OCI-LY1 (cell line): ENCODE results near the gene FBN2.

ENCODE experiments used
- H2AFZ ChIP-seq: fragments of 200-600 bp; sonication (generic), shearing (Covaris generic); 2 replicates; pipeline ENCODE4 v1.6.0; 2014; ENCODE audit warnings: antibody characterized with exemption, mild to moderate bottlenecking, low read length
- H3F3A ChIP-seq: fragments of 200-600 bp; sonication (generic), shearing (Covaris generic); 2 replicates; pipeline ENCODE4 v1.6.0; 2014; ENCODE audit warnings: mild to moderate bottlenecking, antibody characterized with exemption, low read length, moderate library complexity; ENCODE audit not compliant: insufficient read depth
- H3K27ac ChIP-seq: fragments of 200-600 bp; sonication (generic); 2 replicates; pipeline ENCODE4 v1.5.1; 2014; ENCODE audit warnings: low read length, mixed run types, mild to moderate bottlenecking, low read depth; ENCODE audit not compliant: poor library complexity, severe bottlenecking
- H3K27me3 ChIP-seq: fragments of 200-600 bp; sonication (generic); 2 replicates; pipeline ENCODE4 v1.6.0; 2014; ENCODE audit warnings: antibody characterized with exemption, mild to moderate bottlenecking, low read length, moderate library complexity; ENCODE audit not compliant: insufficient read depth
- H3K36me3 ChIP-seq: fragments of 200-600 bp; sonication (generic); 2 replicates; pipeline ENCODE4 v1.6.1; 2014; ENCODE audit warnings: mild to moderate bottlenecking, antibody characterized with exemption, low read length, moderate library complexity, mixed read lengths; ENCODE audit not compliant: insufficient read depth
- H3K4me1 ChIP-seq: fragments of 200-600 bp; sonication (generic); 2 replicates; pipeline ENCODE4 v1.5.1; 2014; ENCODE audit warnings: mild to moderate bottlenecking, low read length, moderate library complexity; ENCODE audit not compliant: insufficient read depth, severe bottlenecking
- H3K4me2 ChIP-seq: fragments of 200-600 bp; sonication (generic), shearing (Covaris generic); 2 replicates; pipeline ENCODE4 v1.6.1; 2014; ENCODE audit warnings: low read length
- H3K4me3 ChIP-seq: fragments of 200-600 bp; sonication (generic); 2 replicates; pipeline ENCODE4 v1.5.1; 2014; ENCODE audit warnings: low read length, low read depth, mild to moderate bottlenecking, mixed read lengths; ENCODE audit not compliant: poor library complexity, severe bottlenecking
- H3K79me2 ChIP-seq: fragments of 200-600 bp; shearing (Covaris generic); 2 replicates; pipeline ENCODE4 v1.6.1; 2016; ENCODE audit warnings: mixed run types, low read length, mixed read lengths; ENCODE audit not compliant: insufficient read depth
- H3K9ac ChIP-seq: fragments of 200-600 bp; sonication (generic), shearing (Covaris generic); 2 replicates; pipeline ENCODE4 v1.6.1; 2014; ENCODE audit warnings: mild to moderate bottlenecking, low read length, mixed read lengths
- H3K9me2 ChIP-seq: fragments of 200-600 bp; sonication (generic), shearing (Covaris generic); 2 replicates; pipeline ENCODE4 v1.6.1; 2014; ENCODE audit warnings: low read depth, mild to moderate bottlenecking, low read length, mixed read lengths
- H3K9me3 ChIP-seq: fragments of 200-600 bp; shearing (Covaris generic); 2 replicates; pipeline ENCODE4 v1.6.1; 2014; ENCODE audit warnings: low read length, mixed read lengths
- H4K20me1 ChIP-seq: fragments of 200-600 bp; sonication (generic), shearing (Covaris generic); 2 replicates; pipeline ENCODE4 v1.6.0; 2016; ENCODE audit warnings: mild to moderate bottlenecking, low read length; ENCODE audit not compliant: insufficient read depth
- EZH2 ChIP-seq: fragments of 200-600 bp; sonication (generic), shearing (Covaris generic); IDR thresholded peaks from 2 replicates; pipeline ENCODE4 v1.8.0; 2017; ENCODE audit warnings: borderline replicate concordance, mixed run types, mild to moderate bottlenecking, antibody characterized with exemption, low read length, moderate library complexity, mixed read lengths
- TF ChIP-seq, protein P1 (sequence below): fragments of 200-600 bp; sonication (generic), shearing (Covaris generic); IDR thresholded peaks from 2 replicates; pipeline ENCODE4 v1.5.1; 2017; ENCODE audit warnings: mild to moderate bottlenecking, antibody characterized with exemption, low read length, moderate library complexity, mixed read lengths

The FBN2 gene

DNA sequence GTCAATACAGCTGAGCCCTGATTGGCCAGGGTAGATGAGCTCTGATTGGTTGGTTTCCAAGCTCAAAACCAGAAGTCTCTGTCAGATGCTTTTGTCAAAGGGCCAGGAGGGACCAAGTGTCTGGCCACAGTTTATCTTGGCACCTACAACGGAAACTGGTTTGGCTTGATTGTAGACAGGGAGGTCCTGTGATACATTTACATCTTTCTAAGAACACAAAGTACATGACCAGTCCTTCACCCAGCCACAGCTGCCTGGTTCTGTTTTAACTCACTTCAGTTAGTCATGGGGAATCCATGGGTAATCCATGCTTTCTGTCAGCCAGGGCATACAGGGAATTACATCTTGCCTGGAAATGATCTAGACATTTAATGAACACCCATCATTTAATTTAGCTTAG, 283.3 kb downstream of the FBN2 start:
- Histone ChIP-seq H3K4me2 (no peak overlapping the region), H3K9ac (no peak overlapping the region), H4K20me1 (no peaks in the 10 kb centered on the region), H3K79me2 (no peaks in the 10 kb centered on the region), H3K9me2 (no peaks in the 10 kb centered on the region), H3K27me3 (no peaks in the 10 kb centered on the region), H2AFZ (no peak overlapping the region), H3K9me3 (0 out of 2 replicates have a peak, but pooled peaks cover 3% of the 10 kb centered on the region), H3K4me1 (no peaks in the 10 kb centered on the region), H3K36me3 (no peaks in the 10 kb centered on the region; the same call in 1 of the 2 replicates), H3K4me3 (no peak overlapping the region), H3F3A (no peaks in the 10 kb centered on the region), H3K27ac (no peak overlapping the region)
- no peak for TF ChIP-seq EZH2
- TF ChIP-seq, protein P1, sequence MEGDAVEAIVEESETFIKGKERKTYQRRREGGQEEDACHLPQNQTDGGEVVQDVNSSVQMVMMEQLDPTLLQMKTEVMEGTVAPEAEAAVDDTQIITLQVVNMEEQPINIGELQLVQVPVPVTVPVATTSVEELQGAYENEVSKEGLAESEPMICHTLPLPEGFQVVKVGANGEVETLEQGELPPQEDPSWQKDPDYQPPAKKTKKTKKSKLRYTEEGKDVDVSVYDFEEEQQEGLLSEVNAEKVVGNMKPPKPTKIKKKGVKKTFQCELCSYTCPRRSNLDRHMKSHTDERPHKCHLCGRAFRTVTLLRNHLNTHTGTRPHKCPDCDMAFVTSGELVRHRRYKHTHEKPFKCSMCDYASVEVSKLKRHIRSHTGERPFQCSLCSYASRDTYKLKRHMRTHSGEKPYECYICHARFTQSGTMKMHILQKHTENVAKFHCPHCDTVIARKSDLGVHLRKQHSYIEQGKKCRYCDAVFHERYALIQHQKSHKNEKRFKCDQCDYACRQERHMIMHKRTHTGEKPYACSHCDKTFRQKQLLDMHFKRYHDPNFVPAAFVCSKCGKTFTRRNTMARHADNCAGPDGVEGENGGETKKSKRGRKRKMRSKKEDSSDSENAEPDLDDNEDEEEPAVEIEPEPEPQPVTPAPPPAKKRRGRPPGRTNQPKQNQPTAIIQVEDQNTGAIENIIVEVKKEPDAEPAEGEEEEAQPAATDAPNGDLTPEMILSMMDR = no peak

DNA sequence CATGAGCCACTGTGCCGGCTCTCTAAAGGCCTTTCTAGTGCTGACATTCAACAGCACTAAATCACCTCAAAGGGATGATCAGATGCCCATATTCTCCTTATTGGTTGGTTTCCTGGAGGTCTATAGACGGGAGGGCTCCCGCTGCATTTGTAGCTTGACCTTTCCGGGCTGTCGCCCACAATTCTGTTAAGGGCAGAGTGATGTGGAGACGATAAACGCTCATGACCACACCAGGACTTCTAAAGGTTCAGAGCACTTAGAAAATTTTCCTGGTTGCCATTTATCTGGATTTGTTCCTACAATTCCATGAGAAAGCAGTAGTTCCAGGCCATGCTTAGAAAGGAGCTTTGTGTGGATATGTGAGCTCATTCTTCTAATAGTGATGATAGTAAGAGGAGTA, 284.2 kb downstream of the FBN2 start:
- no peak overlapping the region for H3K4me2 ChIP-seq
- TF ChIP-seq, protein P1 = no peak
- TF ChIP-seq EZH2 = no peak

DNA sequence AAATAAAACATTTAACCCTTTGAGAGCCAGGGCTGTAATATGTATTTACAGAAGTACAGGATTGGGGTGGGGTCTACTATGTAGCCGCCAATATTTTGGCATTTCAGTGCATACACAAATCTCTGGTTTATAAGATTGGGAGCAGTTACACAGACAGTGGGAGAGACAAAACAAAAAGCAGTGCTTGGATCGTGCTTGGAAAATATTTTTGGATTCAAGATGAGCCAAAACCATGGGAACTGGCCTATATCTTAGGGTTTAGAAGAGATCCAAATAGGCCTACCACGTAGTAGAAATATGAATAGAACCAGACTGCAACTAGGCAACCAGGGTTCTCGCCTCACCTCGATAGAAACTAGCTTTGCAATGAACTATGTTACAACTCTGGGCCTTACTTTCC, 284.9 kb downstream of the FBN2 start:
- Histone ChIP-seq H2AFZ (no peak overlapping the region), H3K79me2 (no peaks in the 10 kb centered on the region), H3K4me2 (no peak overlapping the region), H3K9ac (no peak overlapping the region), H3K27ac (no peak overlapping the region), H3K9me2 (no peaks in the 10 kb centered on the region), H3K27me3 (no peaks in the 10 kb centered on the region), H3K4me3 (no peak overlapping the region), H3F3A (no peaks in the 10 kb centered on the region), H3K36me3 (no peaks in the 10 kb centered on the region; the same call in 1 of the 2 replicates), H4K20me1 (no peaks in the 10 kb centered on the region), H3K4me1 (no peaks in the 10 kb centered on the region), H3K9me3 (0 out of 2 replicates have a peak, but pooled peaks cover 3% of the 10 kb centered on the region)
- TF ChIP-seq, protein P1 = no peak
- TF ChIP-seq EZH2 = no peak

More for the DNA sequence above, 284.2 kb downstream of the FBN2 start:
- no peaks in the 10 kb centered on the region; the same call in 1 of the 2 replicates for H3K36me3 ChIP-seq
- no peaks in the 10 kb centered on the region for H3K9me2 ChIP-seq
- no peak overlapping the region for H3K9ac ChIP-seq
- H3K9me3 ChIP-seq = 0 out of 2 replicates have a peak, but pooled peaks cover 3% of the 10 kb centered on the region
- no peak overlapping the region for H3K4me3 ChIP-seq
- no peaks in the 10 kb centered on the region for H4K20me1 ChIP-seq
- no peaks in the 10 kb centered on the region for H3F3A ChIP-seq
- H3K79me2 ChIP-seq = no peaks in the 10 kb centered on the region
- no peak overlapping the region for H3K27ac ChIP-seq
- no peak overlapping the region for H2AFZ ChIP-seq
- no peaks in the 10 kb centered on the region for H3K27me3 ChIP-seq
- no peaks in the 10 kb centered on the region for H3K4me1 ChIP-seq
